T-helper 1 cell (primary cell): ENCODE data around the gene SRPK1.

Experiments used
- DNase-seq, 5 donors: peaks; one replicate each; pipeline ENCODE4 v3.0.0-alpha.2; 2012 to 2020

Gene SRPK1

DNA sequence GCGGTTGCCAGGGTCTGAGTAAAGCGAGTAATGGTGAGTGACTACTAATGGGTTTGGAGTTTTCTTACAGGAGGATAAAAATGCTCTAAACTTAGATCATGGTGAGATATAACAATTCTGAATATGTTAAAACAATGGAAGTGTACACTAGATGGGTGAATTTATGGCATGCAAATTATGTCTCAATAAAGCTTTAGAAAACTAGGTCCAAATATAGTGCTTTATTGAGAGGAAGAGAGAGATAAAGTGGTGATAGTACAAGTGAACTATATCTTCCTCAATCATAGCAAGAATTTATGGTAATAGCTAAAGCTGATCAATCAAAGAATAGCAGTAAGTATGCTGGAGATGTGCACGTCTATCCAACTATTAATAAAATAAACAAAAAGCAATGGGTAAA lies 23.9 kb downstream of the SRPK1 start:
- DNase-seq = no peak

DNA sequence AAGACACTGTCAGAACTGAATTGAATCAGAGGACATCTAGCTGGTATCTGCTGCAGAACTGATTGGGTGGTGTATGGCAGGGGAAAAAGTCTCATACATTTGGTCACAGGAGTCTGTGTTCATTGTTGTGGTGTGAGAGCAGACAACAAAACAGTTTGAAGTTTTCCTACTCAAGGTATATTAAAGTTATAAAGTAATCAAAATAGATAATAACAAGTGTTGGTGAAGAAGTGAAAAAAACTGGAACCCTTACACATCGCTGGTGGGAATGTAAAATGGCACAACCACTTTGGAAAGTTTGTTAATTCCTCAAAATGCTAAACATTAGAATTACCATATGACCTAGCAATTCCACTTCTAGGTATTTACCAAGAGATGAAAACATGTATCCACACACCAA lies 24.7 kb downstream of the SRPK1 start:
- no peak for DNase-seq

GRCh38 chr6:35895560-35895959 lies 25.3 kb downstream of the SRPK1 start:
- no peak for DNase-seq

- no peak for DNase-seq
Measured at GRCh38 chr6:35894776-35895175, 26.1 kb downstream of the SRPK1 start.

DNA sequence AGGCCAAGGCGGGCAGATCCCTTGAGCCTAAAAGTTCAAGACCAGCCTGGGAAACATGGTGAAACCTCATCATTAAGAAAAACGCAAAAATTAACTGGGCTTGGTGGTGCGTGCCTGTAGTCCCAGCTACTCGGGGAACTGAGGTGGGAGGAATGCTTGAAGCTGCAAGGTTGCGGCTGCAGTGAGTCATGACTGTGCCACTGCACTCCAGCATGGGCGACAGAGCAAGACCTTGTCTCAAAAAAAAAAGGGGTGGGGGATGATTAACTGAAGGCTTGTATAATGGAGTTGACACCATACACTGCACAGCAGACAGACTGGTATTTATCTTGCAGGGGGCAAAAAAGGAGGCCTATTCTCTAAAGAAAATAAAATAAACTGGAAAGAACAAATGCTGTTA lies 27.7 kb downstream of the SRPK1 start:
- no peak for DNase-seq

GRCh38 chr6:35892482-35892881 lies 28.4 kb downstream of the SRPK1 start:
- DNase-seq = no peak

GRCh38 chr6:35879151-35879550 lies 41.7 kb downstream of the SRPK1 start:
- no peak for DNase-seq

GRCh38 chr6:35876902-35877301 lies 44.0 kb downstream of the SRPK1 start:
- DNase-seq = no peak

DNA sequence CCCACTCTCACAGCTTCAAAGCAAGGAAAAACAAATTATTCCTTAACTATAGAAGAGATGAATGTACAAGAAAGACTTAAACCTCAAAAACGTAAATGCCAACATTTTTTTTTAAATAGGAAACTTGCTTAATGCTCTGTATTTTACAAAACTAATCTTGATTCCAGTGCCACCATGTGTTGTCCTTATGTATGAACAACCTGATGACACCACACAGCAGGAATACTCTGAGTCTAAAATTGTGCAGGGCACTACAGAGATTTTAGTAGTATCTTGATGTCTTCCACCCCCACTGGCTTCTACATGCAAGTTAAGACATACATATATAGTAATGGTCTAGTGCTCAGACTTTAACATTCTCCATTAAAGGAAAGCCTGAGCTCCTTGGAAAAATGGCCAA lies 46.2 kb downstream of the SRPK1 start:
- DNase-seq = no peak

GRCh38 chr6:35859367-35859766 lies 61.5 kb downstream of the SRPK1 start:
- no peak for DNase-seq

GRCh38 chr6:35857853-35858252 lies 63.0 kb downstream of the SRPK1 start:
- DNase-seq = no peak

GRCh38 chr6:35856250-35856649 lies 64.6 kb downstream of the SRPK1 start:
- DNase-seq = no peak

GRCh38 chr6:35852994-35853393 lies 67.9 kb downstream of the SRPK1 start:
- no peak for DNase-seq

DNA sequence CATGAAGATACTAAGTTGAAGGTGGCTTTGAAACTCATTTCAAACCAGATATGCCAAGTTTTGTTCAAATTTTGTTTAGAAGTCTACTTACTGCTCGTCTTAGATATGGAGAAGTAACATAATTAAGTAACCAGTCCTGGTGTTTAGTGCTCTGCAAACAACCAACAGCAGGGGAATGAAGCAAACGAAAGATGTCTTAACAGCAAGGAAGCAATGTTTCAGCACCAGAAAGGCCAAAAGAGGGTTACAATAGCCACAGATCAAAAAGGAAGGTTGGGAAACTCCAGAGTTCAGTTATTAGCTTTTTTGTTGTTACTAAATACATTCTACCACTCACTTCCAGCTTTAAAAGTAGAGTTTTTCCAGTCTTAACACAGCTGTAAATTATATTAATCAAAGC lies 70.7 kb downstream of the SRPK1 start:
- DNase-seq = no peak

GRCh38 chr6:35844290-35844689 lies 76.6 kb downstream of the SRPK1 start:
- no peak for DNase-seq

DNA sequence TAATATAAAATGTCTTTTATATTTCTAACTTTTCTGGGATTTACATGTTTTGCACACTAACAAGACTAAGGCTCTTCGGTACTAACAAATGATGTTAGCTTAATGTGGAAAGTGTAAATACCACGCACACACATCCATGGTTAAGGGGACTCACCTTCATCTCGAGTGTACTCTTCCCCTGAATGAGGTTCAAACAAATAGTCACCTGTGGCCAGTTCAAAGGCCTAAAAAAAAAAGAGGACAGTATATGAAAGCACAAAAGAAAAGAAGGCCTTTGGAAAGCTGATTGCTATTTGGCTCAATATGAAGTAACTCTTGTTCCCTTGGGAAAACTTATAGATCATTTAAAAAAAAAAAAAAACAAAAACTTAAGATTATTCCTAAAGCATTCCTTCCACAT lies 78.5 kb downstream of the SRPK1 start:
- DNase-seq = no peak

DNA sequence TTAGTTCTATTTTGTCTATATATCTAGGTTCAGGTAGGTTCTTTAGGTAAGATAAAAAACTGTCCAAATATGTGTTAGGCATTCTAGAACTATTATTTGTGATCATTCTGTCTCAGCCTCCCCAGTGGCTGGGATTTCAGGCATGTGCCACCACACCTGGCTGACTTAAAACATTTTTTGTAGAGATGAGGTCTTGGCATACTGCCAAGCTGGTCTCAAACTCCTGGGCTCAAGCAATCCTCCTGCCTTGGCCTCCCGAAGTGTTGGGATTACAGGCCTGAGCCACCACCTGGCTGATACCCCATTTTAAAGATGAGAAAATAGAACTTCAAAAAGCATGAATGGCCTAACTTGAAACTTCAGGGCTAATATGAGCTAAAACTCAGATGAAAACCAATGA lies 81.9 kb downstream of the SRPK1 start:
- no peak for DNase-seq

- DNase-seq = no peak
Measured at GRCh38 chr6:35833536-35833935, 87.4 kb downstream of the SRPK1 start.

DNA sequence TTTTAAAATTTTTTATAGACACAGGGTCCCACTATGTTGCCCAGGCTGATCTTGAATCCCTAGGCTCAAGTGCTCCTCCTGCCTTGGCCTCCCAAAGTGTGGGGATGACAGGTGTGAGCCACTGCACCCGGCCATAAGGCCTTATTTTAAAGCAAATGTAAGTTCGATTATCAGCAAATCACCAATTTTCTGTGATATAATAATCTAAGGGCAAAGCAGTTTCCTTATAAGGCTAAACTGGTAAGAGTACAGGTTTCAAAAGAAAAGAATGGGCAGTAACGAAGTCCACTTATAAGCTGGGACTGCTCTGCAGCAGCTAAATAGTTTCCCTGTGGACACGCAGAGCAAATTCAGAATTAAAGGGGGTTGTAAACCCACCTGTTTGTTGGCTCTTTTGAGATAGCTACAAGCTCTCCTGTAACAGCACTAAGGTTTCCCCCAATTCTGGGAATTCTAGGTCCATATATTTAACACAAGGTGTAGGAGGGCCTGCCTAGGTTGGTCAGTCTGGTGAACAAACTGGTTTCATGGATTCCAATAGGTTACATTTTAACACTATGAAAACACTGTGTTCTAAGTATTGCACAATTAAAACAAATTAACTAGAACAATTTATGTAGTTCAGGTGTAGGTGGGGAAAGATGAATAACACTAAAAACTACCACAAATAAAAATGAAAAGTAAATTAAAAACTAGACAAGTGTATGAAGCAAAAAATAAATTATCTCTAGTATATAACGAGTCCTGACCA lies 89.5 kb downstream of the SRPK1 start:
- no peak for DNase-seq

DNA sequence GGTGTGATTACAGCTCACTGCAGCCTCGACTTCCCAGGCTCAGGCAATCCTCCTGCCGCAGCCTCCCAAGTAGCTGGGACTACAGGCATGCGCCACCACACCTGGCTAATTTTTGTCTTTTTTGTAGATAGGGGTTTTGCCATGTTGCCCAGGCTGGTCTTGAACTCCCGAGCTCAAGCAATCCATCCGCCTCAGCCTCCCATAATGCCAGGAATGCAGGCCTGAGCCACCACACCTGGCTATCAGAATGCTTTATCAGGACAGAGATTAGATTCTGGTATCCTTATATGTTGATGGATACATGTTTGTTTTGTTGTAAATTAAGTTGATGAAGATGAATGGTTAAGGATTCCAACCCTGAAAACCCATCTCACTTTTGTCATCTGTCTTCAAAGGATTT lies 91.6 kb downstream of the SRPK1 start:
- DNase-seq = no peak

DNA sequence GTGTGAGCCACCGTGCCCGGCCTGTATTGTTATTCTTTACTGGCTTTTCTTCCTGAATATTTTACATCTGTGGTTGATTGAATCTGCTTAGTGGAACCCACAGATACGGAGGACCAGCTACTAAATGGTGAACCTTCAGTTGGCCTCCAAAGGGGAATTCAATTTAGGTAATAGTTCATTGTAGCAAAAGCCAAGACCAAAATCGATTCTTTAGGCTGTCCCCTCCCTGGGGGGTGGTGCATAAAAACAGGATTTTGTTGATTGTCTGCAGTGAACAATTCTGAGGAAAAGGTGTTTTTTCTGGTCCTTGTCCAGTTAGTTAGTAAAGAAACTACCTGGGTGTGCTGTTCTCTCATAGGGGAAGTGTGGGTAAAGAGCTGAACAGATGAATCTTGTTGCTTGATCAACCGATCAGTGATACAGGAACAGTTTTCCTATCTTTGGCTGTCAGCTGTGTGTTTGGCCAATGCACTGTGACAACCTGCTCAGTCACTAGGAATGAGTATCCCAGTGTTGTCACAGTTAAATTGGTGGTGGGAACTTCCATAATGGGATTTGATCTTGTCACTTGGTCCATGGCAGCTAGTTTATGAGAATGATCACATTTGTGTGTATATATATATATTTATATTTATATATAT lies 96.2 kb downstream of the SRPK1 start:
- DNase-seq = no peak

GRCh38 chr6:35823601-35824000 lies 97.3 kb downstream of the SRPK1 start:
- no peak for DNase-seq

DNA sequence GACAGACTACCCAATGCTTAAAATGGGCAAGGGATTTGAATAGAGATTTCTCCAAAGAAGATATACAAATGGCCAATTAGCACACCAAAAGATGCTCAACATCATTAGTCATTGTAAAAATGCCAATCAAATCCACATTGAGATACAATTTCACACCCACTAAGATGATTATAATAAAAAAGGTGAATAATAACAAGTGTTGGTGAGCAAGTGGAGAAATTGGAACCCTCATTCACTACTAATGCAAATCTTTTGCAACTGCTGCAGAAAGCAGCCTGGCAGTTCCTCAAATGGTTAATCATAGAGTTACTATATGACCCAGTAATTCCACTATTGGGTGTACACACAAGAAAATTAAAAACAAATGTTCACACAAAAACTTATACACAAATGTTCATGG lies 103.4 kb downstream of the SRPK1 start:
- DNase-seq = no peak

DNA sequence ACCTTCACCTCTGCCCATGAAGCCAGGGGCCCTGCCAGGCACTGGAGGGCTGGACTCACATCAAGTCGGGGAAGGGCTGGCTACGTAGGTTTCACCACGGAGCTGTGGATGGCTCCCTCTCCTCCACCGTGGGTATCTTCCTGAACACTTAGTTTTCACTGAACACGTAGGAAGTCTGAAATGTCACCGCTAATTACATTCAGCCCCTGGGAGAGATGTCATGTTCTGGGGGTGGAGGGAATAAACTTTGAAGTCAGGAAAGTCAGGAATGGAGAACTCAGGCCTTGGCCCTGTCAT lies 109.3 kb downstream of the SRPK1 start:
- no peak for DNase-seq
